RPMI7951 (cell line): Measurements from ENCODE around the gene WNT6. TPM values are rescaled to one million over a fixed set of nuclear protein-coding genes. Genes with fewer than 3 reads are reported as not detected.

ENCODE experiments used
- DNase-seq: peaks from one replicate; pipeline ENCODE4 v3.0.0-alpha.2; 2012; ENCODE audit warnings: low read depth
- total RNA-seq: library from RNA; depleted of rRNA; stranded (reverse); fragments of >200 nt; shearing (Covaris generic); gene quantifications from 2 replicates; pipeline ENCODE4 v1.2.3, GENCODE V29; 2014

The WNT6 gene
- total RNA-seq, 1 experiment from 2014 or later: 4.2 TPM

DNA sequence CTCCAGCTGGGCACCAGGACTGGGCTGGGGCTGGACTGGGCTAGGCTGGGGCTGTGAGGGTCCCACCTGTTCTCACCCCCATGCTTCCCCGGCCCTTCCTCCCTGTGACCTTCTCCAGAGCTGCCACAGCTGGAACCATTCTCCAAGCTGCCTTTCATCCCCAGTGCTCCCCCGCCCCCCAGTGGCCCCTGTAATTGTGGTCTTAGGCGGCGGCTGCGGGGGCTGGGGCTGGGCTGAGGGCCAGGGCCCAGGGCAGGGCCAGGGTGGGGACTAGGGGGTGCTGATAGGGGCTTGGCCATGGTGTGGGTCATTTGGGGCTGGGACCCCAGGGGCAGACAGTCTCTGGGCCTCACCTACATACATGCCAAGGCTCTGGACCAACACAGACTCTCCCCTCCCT, 18.3 kb downstream of the WNT6 start:
- no peak for DNase-seq

DNA sequence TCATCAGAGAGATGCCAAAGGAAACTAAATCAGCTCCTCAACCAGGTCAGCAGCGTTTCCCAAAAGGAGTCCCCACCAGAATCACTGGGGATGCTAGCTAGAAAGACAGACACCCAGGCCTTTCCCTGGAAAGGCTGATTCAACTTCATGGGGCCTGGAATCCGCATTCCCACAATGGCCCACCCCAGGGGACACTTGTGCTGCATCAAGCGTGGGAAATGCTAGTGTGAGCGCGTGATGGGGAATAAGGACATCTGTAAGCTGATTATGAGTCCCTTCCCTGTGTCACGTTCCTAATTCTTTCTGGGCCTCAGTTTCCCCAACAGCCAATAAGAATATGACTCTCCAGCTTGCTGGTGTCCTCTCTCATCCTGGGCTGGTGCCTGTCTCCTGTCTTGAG, 18.9 kb downstream of the WNT6 start:
- no peak for DNase-seq

DNA sequence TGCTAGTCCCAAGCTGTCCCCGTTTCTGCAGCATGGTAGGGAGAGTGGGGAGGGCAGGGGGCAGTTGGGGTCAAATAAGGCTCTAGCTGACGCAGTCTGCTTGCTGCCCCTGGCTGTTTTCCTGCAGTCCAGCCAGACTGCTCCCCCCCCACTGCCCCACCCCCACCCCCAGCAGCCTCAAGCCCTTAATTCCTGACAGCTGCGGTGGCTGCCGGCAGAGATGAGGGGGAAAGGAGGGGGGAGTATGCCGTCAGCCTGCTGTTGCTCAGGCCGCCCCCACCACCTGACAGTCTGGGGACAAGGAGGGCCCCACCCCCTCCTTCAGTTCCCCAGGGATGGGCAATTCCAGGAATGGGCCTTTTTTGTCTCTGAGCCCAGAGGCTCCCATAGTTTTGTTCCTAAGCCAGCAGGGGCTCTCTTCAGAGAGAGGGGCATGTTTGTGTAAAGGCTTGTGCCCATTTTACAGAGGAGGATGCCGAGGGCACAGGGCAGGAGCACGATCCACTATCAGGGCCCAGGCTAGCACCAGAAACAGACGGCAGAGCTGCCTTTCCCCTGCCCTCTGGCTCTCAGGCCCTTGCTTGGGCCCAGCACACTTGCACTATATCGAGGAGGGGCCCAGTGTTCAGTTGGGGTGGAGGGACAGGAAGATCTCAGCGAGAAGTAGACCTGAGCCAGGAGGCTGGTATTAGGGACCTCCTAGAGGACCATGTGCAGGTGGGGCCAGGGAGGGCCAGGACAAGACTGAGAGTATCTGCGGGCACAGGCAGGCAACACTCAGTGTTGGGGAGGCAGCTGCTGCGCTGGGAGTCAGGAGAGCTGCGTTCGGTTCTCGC, 19.5 kb downstream of the WNT6 start:
- peak; percentile 44 for DNase-seq

DNA sequence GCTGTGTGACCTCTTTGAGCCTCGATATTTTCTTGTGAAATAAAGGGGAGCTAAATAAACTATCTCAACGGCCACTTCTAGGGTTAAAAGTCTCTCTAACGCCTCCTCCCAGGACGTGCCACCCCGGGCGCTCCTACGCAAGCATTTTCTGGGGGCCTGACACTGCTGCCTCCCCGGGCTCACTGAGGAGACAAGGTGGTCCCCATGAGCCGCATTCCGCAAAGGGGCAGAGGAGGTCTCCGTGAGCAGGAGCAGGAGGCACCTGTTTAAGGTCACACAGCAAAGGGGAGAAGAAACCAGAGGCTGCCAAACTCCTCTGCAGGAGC, 20.1 kb downstream of the WNT6 start:
- DNase-seq: no peak

DNA sequence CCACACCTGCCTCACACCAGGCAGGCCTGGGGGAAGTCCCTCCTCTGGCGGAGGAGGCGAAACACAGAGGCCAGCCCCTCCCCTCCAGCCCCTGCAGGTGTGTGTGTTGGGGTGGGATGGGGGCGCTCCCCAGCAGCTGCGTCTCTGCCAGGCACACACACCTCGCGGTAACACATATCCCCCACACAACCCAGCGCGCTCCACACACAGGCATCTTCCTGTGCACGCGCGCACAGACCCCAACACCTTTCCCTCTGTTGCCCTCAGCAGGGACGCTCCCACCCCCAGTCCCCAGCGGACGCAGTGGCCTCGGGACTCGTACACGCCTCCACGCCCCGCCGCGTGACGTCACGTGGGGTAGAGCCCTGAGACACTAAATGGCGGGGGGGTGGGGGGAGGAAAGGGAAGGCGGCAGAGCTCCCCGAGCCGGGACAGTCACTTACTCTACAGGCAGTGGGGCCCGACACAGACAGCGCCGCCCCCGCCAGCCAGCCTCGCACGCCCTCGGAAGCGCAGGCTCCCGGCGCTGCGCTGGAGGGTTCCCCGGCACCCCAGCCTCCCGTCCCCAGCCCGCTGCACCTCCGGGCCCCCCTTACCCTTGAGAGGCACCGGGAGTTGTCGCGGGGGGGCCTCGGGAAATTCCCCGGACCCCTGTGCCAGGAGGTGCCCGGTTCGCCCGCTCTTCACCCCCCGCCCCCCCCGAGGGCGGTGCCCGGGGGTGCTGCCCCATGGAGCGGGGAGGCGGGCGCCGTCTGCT, 20.7 kb downstream of the WNT6 start, which contains the start of gene WNT10A:
Gene WNT10A (plus strand): TSS at position 751 of the 757 bp plus-strand sequence. CDS start 144 bp downstream, outside the sequence.
- DNase-seq: no peak

DNA sequence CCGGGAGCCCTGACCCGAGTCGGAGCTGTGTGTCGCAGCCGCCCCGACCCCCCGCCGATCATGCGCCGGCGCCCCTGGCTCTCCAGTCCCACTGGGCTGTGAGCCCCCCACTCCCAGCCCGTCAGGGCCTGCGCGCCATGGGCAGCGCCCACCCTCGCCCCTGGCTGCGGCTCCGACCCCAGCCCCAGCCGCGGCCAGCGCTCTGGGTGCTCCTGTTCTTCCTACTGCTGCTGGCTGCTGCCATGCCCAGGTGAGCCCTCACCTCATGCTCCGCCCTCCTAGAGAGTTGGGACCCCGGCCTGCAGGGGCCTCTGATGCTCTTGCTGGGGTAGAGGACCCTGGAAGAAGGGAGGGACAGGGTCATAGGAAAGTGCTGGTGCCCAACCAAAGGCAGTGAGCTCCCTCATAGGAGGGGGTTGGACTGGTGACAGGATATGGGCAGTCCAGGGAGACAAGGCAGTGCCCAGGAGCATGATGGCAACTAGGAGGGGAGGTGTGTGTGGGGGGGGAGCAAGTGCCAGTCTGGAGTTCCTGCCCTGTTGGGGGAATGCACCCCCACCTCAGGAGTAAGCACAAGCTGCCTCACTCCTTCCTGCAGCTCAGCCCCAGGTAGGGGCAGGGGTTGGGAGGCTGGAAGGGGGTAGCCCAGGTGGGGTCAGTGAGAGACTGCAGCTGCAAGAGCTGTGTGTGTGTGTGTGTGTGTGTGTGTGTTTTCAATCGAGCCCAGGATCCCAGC, 21.4 kb downstream of the WNT6 start:
- DNase-seq: no peak

DNA sequence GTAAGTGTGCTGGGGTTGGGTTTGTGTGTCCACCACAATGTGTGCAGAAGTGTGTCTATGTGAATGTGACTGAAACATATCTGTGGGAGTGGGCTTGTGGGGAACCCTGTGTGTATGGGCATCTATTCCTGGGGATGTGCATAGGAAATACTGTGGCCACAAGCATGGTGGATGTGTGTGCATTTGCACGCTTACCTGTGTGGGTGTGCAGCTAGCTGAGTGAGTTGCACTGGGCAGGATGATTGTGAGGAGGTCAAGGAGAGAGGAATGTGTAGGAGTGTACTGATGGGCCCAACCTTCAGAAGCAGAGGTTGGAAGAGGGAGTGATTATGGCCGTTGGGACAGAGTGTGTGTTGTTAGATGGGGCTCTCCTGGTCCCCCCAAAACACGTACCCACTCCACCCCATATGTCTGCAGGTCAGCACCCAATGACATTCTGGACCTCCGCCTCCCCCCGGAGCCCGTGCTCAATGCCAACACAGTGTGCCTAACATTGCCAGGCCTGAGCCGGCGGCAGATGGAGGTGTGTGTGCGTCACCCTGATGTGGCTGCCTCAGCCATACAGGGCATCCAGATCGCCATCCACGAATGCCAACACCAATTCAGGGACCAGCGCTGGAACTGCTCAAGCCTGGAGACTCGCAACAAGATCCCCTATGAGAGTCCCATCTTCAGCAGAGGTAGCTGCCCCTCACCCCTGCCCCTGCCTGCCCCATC, 22.3 kb downstream of the WNT6 start:
- DNase-seq: no peak

DNA sequence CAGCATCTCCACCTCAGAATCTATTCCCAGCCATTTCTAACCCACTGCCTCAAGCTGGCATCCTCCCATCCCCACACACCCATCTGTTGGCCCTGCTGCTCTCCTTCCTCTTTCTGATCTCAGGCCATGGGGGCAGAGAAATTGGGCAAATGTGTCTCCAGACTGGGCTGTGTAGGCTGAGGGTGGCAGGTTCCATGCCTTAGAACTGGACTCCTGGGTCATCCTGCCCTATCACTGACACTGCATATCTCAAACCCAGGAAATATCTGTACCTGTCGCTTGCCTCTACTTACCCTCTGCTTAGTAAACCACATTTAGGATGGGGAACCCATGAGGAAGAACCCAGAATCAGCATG, 22.8 kb downstream of the WNT6 start:
- no peak for DNase-seq

DNA sequence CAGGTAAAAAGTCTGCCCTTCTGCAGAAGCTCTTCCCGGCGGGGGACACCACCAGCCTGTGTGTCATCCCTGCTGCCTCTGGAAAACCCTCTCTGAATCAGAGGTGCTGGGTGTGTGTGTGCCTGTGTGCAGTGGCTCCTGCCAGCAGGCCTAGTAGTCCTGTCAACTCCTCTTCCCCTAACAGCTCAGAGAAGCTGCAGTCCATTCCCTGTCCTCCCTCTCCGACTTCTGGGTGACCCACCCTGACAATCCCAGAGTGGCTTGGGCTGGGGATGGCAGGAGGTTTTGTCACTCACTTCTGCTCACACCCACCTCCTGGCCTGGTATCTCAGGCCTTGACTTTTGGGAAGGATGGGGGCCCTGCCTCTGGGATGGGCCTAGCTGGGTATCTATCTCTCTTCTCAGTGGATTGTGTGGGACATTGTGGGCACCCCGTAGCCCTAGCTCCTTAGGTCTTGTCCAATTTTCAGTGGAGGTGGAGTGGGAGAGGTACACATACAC, 23.3 kb downstream of the WNT6 start:
- peak; percentile 29 for DNase-seq

DNA sequence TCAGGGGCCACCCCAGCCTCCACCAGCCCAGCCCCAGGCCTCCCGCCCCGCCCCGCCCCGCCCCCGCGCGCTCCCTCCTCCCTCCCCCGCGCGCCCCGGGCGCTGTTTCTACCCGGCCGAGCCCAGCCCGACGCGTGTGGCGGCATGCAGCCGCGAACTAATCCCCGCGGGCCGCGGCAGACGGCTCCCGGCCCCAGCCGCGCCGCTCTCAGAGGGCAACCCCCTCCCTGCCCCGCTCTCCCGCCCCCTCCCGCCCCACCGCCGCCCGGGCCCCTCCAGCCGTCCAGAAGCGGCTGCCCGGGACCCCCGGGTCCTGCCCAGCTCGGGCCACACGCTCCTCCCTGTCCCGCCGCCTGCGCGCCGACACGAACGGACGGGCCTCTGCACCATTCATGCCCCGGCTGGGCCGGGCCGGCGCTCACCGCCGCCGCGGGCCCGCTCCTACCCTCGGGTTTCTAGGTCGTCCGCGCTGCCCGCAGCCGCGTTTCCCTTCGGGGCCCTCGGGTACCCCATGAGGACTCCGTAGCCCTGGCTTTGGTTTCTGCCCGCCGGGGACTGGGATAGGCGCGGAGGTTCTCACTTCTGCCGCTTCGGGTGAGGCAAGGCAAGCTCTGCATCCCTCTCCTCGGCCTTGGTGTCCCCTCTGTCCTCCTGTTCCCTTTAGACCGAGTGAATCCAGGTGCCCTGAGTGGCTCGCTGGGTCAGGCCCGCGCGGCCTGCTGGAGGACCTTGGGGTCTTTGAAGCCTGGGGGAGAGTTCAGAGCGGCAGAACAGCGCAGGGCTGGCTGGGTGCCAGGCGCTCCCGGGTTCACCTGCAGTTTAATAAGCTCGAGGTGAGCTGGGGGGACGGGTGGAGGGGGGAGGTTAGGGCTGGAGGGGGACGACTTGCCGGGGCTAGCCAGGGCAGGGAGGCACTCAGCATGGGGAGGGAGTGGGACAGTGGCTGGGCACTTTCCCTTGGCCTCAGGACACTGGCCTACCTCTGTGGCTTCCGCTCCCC, 24.2 kb downstream of the WNT6 start:
- DNase-seq: peak; percentile 53

DNA sequence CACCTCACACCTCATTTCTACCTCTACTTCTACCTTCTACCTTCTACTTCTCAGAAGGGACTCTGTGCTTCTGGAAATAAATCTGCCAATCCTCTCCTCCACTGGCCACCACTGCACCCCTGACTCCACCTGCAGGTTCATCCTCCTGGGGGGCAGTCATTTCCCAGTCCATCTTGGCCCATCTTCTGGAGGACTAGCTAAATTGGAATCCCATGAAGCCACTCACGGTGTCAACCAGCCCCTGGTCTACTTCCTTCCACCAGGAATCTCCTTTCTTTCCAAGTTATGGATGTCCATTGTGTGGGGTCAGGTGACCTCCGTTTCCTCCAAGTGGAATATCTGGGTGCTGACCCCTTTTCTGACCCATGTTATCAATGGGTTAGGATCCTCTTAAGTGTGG, 24.9 kb downstream of the WNT6 start:
- DNase-seq: no peak

DNA sequence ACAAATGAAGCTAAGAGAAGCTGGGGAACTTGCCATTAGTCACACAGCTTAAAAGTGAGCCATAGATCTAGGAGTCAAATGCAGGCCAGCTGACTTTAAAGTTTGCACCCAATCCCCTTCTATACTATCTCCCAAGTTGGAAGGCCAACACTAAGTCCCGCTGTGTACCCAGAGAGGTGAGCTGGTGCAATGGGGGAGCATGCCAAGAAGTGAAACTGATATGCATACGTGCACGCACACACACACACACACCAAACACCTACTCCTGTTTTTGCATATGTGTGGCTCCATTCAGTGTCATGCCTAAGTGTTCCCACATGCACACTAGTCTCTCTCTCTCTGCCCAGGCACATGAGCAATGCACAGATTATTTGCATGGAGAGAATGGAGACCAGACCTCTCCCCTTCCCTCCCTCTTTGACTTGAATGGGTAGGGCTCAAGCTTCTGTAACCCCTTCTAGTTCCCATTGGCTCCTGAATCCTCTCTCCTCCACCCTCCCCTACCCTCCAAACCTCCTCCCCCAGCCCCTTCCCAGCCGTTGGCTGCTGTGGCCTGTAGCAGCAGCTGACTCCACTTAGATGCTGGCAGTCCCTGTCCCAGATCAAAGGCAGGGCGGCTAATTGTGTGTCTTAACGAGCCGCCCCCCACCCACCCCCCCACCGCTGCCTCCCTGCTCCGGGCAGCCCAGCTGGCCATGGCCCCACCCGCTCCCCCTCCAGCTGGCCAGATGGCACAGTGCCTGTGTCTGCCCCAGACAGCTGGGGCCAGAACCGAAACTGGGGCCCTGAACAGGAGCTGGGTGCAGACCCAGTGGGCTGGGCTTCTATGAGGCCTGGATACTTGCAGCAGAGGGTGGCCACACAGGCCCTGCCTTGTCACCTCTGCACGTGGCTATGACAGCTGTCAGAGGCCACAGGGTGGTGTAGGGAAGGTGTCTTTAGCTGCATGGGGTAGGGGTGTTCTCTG, 26.7 kb downstream of the WNT6 start:
- peak; percentile 80 for DNase-seq

DNA sequence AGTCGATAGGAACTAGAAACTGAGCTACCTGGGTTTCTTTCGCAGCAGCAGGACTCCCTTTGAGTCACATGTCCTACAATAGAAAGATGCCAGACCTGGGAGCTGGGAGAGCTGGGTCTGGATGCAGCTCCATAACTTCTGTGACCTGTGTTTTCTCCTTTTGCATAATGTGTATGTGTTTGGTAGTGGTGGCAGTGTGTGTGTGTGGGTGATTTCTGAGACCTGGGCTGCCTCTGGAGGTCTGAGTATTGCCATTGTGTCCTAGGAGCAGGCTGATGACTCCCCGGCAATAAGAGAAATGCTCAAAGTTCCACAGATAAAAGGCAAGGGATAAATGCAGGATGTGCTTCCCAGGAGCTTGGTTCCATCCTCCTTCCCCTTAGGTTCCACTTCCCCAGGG, 27.5 kb downstream of the WNT6 start:
- DNase-seq: no peak

DNA sequence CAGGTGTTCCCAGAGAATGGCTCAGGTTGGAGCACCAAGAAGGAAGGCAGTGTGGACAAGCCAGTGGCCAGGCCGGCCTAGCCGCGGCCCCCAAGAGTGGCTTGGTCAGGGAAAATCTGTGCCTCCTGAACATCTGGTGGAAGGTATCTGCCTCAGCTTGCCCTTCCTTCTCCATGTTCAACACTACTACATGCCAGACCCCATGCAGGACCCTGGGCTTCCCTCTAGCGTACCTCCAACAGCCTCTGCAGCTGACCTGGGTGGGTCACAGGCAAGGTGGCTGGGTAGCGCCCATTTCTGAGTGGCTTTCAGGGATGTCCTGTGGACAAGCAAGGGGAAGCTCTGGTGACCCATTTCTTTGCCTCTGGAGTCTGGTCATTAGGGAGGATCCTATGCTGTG, 28.7 kb downstream of the WNT6 start:
- no peak for DNase-seq

DNA sequence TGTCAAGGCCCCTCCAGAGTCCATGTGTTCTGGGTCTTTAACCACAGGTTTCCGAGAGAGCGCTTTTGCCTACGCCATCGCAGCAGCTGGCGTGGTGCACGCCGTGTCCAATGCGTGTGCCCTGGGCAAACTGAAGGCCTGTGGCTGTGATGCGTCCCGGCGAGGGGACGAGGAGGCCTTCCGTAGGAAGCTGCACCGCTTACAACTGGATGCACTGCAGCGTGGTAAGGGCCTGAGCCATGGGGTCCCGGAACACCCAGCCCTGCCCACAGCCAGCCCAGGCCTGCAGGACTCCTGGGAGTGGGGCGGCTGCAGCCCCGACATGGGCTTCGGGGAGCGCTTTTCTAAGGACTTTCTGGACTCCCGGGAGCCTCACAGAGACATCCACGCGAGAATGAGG, 30.3 kb downstream of the WNT6 start:
- DNase-seq: no peak

DNA sequence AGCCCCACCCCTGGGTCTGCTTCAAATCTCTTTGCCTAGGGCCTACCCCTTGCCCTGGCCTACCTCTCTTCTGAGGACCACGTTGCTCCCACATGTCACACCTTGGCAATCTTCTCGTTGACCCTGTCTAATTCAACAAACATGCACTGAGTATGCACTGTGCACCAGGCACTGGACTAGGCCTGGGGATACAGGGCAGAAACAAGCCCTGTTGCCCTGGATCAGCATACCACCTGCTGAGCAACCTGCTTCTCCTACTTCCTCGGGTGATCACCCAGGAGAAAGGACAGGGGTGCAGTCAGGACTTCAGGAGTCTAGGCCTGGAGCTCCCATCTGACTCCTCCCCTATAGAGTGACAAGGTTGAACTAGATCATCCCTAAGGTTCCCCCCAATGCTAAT, 30.8 kb downstream of the WNT6 start:
- no peak for DNase-seq

DNA sequence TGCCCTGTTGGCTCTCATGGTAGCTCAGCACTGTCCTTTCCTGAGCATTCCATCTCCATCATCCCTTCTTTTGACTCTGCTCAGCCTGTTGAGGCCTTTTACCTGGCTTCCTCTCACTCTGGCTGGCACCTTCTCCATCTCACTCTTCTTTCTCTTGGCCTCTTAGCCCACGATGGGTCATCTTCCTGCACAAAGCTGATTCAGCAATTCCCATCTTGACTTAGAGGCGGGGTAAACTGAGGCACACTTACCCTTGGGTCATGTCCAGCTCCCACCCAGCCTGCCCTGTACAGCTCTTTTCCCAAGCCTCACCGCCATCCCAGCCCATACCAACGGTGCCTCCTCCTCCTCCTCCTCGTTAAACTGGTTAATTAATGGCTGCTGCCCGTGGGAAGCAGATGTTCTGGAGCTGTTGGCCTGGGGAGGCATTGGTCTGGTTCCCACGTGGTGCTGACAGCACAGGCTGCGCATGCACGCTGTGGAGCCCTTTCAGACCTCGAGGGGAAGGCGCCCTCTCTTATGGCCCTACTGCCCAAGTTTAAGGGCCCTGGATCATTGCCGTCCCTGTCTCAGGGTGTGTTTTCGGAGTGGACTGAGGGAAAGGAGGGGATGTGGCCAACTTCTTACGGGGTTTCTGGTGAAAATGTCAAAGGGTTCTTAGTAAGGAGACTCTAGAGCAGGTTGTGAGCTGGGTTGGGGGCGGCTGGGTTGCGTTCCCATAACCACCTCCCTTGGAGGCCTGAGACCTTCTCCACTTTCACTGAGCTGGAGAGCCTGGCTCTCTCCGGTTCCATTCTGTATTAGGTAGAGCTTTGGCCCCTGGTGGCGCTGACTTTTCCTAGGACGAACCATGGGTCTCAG, 31.9 kb downstream of the WNT6 start:
- DNase-seq: peak; percentile 23

DNA sequence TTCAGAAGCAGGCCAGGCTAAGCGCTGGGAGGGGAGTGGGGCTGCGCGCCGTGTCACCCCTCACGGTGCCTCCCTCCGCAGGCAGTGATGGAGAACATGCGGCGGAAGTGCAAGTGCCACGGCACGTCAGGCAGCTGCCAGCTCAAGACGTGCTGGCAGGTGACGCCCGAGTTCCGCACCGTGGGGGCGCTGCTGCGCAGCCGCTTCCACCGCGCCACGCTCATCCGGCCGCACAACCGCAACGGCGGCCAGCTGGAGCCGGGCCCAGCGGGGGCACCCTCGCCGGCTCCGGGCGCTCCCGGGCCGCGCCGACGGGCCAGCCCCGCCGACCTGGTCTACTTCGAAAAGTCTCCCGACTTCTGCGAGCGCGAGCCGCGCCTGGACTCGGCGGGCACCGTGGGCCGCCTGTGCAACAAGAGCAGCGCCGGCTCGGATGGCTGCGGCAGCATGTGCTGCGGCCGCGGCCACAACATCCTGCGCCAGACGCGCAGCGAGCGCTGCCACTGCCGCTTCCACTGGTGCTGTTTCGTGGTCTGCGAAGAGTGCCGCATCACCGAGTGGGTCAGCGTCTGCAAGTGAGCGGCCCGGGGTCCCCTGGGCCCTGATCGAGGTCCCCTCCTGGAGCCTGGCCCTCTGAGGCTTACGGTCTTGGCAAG, 33.2 kb downstream of the WNT6 start:
- peak; percentile 68 for DNase-seq
